Choroid plexus epithelial cell (primary cell): ENCODE results near the gene URGCP.
"Not testable (repeated sequence)": the region's sequence is repeated elsewhere in the genome, so short reads cannot be mapped to it uniquely, and the experiment has no call there.

Experiments used
- DNase-seq: peaks from one replicate; pipeline ENCODE4 v3.0.0-alpha.2; 2010; ENCODE audit warnings: low read depth
- H3K4me3 ChIP-seq: 2 replicates; pipeline ENCODE4 v1.5.1; 2011; ENCODE audit warnings: low read depth, mild to moderate bottlenecking, control low read depth, low read length, moderate library complexity
- CTCF ChIP-seq: conservative IDR thresholded peaks from 2 replicates; pipeline ENCODE4 v1.5.1; 2011; ENCODE audit warnings: low read depth, mild to moderate bottlenecking, control low read depth, inconsistent platforms, low read length, moderate library complexity

The URGCP gene

GRCh38 chr7:43921423-43921822 is 15.0 kb upstream of the URGCP start:
- no peak for TF ChIP-seq CTCF
- no peak overlapping the region for H3K4me3 ChIP-seq
- no peak for DNase-seq

- no peak for TF ChIP-seq CTCF
- H3K4me3 ChIP-seq = no peak overlapping the region
- no peak for DNase-seq
Observed at GRCh38 chr7:43915907-43916306, 9.5 kb upstream of the URGCP start.

- TF ChIP-seq CTCF = no peak
- no peak for DNase-seq
- H3K4me3 ChIP-seq = no peak overlapping the region
Observed at GRCh38 chr7:43914795-43915194, 8.4 kb upstream of the URGCP start.

GRCh38 chr7:43905956-43906330 is 453 bp downstream of the URGCP start:
- no peak for TF ChIP-seq CTCF
- H3K4me3 ChIP-seq = peak overlapping the region; percentile 61
- peak; percentile 45 for DNase-seq

DNA sequence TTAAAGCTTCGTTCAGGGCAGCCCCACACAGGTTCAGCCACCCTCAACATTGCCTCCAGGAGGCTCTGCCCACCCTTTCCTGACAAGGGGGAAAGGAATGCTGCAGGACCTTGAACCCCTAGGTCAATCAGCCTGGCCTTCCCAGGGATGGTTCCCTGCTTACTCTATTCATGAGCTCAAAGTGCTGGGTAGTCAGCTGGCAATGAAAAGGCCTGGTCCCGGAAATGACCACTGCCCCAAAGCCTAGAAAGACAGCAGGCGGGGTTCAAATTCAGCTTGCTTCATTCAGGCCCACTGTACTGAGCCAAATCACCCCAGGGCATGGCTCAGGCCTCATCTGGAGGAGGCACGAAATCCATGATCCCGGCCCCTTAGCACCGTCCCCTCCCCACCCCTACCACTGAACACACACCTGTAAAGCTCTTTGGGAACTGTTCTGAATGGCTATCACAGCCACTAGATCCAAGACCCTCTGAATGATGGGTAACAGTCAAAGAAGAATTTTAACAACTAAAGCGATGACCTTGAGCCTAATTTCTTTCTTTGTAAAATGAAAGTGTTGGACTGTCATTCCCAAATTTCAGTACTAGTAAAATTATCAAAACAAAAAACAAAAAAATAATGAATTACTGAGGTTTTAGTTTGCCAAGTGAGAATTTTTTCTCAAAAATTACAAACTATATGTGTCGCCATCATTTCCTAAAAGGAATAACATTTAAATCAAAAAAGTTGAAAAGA is 1.0 kb downstream of the URGCP start:
- peak overlapping the region; percentile 61 for H3K4me3 ChIP-seq
- DNase-seq = no peak
- no peak for TF ChIP-seq CTCF

- H3K4me3 ChIP-seq = no peak overlapping the region
- no peak for DNase-seq
- no peak for TF ChIP-seq CTCF
Observed at GRCh38 chr7:43904533-43905208, 1.7 kb downstream of the URGCP start.

- DNase-seq = no peak
- no peak overlapping the region for H3K4me3 ChIP-seq
- no peak for TF ChIP-seq CTCF
Observed at GRCh38 chr7:43902542-43903054, 3.8 kb downstream of the URGCP start.

DNA sequence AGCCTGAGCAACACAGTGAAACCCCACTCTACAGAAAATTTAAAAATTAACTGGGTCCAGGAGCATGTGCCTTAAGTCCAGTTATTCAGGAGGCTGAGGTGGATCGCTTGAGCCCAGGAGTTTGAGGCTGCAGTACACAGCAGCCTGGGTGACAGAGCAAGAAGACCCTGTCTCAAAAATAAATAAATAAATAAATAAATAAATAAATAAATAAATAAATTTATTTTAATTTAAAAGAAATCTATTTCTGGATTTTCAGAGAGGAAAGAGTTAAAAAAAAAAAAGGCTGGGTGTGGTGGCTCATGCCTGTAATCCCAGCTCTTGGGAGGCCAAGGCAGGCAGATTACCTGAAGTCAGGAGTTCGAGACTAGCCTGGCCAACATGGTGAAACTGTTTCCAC is 7.8 kb downstream of the URGCP start:
- not testable (repeated sequence) for H3K4me3 ChIP-seq, DNase-seq
